NK-92 (cell line): ENCODE measurements around the gene GRK6.

Experiments used
- DNase-seq: peaks from one replicate; lab custom pipeline; 2025; ENCODE audit not compliant: unreplicated experiment; lab: John Stamatoyannopoulos, UW

GRK6 gene

DNA sequence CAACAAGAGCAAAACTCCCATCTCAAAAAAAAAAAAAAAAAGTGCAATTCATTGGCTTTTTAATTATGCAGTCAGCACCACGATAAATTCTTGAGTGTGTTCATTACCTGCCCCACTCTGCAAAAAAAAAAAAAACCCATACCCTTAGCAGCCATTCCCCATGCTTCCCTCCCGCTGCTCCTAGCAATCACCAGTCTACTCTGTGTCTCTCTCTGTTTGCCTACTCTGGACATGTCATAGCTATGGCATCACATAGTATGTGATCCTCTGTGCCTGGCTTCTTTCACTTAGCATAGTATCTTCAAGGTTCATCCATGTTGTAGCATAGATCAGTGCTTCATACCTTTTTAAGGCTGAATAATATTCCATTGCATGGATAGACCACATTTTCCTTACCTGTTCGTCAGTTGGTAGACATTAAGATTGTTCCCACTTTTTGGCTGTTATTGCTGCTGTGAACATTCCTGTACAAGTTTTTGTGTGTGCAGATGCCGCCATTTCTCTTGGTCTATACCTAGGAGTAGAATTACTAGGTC is 13.1 kb downstream of the GRK6 start:
- no peak for DNase-seq

DNA sequence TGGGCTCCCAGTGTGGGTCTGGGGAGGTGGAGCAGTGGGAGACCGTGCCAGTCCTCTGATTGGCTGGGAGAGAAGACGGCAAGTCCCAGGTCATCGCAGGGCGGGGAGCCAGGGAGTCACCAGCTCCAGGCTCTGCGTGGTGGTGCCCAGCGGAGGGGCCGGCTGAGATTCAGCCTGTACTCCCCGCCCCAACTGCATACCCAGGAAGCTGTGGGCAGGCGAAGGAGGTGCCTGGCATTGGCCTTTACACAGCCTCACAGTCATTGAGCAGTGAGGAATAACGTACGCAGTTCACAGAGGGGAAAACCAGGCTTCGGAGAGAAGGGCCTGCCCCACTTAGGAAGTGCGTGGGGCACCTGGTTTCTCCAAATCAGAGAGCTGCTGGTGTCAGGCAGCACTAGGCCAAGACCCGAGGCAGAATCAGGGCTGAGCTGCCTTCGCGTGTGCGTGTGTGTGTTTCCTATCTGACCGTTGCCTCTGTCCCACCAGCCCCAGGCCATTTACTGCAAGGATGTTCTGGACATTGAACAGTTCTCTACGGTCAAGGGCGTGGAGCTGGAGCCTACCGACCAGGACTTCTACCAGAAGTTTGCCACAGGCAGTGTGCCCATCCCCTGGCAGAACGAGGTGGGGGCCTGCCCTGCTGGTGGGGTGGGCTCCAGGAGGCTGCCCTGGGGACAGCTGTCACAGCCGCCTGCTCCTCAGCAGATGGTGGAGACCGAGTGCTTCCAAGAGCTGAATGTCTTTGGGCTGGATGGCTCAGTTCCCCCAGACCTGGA is 13.9 kb downstream of the GRK6 start:
- DNase-seq: no peak

DNA sequence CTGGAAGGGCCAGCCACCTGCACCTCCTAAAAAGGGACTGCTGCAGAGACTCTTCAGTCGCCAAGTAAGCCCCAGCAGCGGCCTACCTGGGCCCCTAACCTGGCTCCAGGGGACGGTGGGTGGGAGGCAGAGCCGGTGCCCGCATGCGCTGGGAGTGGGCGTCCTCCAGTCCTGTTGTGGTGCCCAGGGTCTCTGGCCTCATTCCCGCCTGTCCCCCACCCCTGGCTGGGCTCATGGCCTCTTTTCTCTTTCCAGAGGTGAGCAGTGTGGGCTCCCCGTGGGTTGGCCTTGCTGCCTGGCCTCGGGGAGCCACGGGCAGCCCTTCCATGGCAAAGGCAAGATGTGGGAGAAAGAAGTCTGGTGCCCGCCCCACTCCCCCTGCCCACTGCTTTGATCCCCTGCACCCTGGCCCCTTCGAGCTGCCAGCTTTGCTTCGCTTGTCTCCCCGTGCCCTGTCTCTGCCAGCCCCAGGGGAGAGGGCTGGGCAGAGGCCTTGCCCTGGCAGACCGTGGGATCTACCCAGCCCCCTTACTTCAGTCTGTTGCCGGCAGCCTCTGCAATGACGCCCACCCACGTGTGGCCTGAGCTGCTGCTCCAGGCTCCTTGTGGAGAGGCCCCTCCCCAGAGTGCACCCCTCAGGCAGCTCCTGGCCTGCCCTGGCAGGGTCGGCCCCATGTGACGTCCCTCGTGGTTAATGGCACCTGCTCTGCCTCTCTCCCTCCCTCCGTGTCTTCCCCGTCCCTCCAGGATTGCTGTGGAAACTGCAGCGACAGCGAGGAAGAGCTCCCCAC is 14.7 kb downstream of the GRK6 start:
- DNase-seq: no peak

DNA sequence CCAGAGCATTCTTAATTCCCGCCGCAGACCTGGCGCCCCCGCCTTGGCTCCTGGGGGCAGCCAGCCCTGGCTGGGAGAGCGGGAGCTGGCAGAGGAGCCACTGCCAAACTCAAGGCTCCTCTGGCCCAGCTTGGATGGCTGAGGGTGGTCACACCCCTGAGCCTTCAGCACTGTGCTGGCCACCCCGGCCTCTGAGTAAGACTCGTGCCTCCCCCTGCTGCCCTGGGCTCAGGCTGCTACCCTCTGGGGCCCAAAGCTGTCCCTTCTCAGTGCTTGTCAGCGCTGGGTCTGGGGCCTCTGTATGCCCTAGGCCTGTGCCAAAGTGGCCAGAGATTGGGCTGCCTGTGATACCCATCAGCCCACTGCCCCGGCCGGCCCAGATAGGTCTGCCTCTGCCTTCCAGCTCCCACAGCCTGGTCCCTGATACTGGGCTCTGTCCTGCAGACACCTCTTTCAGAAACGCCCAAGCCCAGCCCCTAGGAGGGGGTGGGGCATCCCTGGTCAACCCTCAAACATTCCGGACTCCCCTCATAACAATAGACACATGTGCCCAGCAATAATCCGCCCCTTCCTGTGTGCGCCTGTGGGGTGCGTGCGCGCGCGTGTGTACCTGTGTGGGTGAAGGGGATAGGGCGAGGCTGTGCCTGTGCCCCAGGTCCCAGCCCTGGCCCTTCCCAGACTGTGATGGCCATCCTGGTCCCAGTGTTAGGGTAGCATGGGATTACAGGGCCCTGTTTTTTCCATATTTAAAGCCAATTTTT is 15.8 kb downstream of the GRK6 start:
- no peak for DNase-seq

DNA sequence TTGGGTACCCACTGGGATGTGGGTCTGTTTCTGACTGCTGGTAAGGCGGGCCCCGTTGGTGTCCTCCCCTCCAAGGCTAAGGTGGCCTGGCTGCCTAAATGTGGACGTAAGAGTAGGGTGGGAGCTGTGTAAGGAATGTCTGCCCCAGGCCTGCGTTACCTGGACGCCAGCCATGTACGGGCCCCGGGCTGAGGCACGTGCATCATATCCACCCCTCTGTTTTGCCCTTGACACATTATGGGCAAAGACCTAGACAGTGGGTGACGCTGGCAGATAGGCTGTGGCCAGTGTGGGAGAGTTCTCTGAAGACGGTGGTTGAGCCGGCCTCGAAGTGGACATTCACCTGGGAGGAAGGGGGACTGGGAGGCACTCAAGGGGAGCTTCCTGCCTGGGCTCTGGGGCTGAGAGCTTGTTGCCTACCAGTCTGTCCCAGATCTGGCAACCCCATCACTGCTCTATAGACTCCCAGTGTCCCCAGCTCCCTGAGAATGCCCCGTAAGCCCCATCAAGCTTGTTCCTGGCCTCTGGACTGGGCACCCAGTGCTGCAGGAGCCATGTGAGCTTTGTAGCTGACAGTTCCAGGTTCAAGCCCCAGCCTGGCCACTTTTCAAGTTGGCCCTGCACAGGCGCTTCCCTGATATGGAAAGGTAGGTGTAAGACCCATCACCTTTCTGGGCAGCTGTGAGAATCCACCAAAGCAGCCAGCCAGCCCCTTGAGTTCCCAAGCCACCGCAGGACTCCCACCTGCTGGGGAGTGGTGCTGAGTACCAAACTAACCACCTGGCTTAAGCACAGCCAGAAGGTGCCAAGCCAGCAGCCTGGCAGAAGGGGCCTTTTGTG is 16.9 kb downstream of the GRK6 start:
- no peak for DNase-seq

DNA sequence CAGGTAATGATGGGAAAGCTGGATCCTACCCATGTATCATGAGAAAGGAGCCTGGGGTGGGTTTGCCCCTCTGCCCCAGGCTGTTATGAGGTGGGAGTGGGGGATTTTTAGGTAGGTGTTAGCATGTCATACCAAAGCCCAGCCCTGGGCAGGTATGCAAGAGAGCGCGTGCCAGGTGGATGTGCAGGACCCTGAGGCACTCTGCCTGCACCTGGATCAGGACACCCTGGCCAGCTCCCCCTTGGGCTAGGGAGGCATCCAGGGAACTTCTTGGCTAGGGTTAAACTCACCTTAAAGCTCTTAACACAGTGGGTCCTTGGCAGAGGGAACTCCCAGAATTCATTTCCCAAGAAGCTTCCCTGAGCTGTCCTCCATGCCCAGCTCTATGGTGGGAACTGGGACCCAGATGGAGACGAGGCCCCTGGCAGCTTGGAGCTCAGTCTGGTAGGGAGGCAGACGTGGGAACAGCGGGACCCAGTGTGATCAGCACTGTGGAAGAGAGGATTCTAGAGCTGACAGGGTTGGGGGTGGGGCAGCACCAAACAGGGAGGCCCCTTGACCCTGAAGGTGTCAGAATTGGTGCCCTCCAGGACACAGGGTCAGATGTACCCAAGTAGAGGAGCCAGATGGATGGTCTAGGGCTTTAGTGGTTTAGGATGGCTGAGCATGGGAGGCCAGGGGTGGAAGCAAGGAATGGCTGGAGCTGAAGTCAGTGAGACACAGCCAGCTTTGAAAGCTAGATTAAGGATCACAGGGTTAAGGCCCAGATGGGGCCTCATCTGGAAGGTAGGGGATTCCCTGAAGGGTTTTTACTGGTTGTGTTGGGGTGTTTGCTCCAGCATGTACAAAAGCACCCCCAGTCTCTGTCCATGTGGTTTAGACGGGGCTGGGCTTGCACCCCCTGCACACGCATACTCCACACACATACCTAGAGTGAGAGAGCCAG is 17.9 kb downstream of the GRK6 start:
- DNase-seq: no peak

DNA sequence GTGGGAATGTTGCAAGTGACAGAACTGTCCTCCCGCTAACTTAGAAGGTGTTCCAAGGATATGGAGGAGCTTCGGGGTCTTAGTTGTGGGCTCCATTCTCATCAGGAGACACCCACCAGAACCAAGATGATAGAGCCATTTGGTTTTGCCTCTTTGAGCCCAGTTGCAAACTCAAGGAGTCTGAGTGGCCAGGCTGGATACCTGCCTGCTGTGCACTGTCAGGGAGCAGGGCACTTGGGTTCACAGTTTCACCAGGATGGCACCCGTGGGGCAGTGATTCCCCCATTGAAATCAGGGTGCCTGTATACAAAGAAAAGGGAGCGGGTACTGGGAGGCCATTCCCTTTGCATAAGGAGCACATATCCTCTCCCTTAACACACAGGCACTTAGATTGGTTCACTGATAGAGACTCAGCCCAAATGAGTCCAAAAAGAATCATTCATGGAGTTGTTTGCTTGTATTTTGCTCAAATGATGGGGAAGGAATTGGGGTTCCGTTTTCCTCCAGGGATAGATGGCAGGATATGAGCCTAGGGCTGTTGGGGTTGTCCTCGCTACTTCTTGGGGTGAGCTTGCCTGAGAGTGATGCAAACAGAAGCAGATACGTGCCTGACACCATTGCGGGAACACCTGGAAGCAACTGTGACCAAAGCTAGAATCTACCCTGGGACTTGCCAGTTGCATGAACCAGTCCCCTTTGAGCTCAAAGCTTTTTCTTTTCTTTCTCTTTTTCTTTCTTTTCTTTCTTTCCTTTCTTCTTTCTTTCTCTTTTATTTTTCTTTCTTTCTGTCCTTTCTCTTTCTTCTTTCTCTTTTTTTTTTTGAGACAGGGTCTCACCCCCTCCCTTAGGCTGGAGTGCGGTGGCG is 18.8 kb downstream of the GRK6 start:
- no peak for DNase-seq

DNA sequence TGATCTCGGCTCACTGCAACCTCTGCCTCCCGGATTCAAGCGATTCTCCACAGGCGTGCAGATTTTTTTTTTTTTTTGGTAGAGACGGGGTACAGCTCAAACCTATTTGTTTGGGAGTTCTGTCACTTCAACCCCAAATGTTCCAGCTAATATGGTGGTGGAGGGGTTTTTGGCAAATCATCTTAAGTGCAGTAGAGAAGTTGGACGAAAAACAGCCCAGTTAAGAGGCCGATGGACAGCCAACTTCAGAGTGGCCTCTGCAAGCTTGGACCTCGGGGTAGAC is 19.4 kb downstream of the GRK6 start:
- no peak for DNase-seq

DNA sequence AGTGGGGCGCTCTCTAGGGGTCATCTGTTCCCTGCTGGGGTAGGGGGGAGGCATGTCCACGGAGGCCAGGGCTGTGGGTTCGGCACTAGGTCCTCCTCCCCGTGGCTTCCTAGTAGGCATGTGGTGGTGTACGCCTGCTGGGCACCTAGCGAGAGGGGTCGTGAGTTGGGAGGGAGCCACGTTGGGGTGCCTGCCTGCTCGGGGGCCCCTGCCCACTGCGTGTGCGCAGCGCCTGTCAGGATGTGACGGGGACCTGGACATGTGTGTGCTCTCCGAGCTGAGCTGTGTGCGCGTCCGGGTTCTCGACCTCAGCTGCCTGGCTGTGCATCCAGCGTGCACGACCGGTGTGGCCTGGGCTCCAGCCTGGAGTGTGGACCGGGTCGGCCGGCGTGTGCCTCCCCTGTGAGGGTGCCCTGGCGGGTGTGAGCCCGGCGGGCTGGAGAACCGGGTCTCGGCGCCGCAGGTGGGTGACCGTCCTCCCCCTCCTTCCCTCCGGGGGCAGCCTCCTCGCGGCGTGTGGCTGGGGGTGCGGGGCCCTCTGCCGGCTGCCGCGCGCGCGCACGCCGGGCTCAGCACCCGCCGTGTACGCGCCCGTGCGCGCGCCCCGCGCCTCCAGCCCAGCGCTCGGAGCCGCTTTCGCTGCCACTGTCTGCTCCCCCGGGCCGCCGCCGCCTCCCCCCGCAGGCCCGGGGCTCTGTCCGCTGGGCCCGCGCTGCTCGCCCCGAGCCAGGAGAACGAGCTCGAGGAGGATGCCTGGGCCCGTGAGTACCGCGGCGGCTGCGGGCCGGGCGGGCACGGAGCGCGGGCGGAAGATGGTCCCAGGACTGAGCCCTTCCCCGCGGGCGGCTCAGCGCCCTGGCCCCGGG is 20.0 kb downstream of the GRK6 start, which contains the start of gene PRR7:
TSS of gene PRR7 (plus strand) at position 615 of the 866 bp plus-strand sequence. CDS start 8,254 bp downstream, outside the sequence.
- no peak for DNase-seq

DNA sequence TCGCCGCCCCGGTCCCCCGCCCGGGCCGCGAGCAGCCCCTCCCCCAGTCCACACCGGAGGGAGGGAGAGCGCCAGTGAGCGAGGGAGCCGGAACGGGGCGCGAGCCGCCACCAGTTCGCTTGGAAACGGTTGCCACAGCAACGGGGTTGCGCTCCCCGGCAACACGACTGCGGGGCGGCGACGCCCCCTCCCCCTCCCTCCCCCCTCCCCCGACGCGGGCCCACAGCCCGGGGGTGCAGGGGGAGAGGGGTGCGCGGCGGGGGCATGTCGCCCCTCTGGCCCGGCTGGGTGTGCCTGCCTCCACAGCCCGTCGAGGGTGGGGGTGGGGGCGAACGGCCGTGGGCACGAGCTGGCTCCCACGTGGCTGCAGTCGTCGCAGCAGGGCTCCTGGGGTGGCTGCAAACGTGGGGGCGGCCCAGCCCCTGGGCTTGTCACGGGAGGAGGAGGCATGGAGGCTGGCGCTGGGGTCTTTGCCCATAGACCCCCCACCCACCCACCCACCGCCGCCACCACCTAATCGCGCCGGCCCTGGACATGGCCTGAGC is 20.7 kb downstream of the GRK6 start:
- DNase-seq: no peak

DNA sequence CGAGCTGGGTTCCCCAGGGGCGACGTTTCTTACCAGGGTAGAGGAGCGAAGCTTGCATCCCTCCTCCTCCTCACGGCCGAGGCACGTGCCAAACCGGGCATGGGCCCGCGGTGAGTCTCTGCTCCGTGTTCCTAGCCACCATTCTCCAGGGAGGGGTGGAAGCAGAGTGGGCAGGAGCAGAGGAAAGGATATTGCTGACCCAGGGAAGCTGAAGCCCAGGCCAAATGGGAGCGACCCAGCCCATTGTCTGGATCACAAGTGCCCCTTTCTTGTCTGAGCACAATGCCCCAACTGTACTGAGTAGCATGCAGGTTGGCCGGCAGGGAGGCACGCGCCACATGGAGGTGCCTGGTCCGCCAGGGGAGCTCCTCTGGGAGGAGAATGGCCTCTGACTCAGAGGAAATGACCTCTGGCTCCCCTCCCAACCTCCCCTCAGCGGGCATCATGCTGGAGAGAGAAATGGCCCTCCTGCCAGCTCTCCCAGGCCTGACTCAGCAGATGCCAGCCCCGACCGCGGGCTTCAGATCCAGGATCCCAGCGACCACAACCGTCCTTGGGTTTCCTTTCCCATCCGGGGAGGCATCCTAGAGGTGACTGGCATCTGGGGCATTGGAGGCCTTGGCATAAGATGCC is 21.3 kb downstream of the GRK6 start:
- DNase-seq: no peak

DNA sequence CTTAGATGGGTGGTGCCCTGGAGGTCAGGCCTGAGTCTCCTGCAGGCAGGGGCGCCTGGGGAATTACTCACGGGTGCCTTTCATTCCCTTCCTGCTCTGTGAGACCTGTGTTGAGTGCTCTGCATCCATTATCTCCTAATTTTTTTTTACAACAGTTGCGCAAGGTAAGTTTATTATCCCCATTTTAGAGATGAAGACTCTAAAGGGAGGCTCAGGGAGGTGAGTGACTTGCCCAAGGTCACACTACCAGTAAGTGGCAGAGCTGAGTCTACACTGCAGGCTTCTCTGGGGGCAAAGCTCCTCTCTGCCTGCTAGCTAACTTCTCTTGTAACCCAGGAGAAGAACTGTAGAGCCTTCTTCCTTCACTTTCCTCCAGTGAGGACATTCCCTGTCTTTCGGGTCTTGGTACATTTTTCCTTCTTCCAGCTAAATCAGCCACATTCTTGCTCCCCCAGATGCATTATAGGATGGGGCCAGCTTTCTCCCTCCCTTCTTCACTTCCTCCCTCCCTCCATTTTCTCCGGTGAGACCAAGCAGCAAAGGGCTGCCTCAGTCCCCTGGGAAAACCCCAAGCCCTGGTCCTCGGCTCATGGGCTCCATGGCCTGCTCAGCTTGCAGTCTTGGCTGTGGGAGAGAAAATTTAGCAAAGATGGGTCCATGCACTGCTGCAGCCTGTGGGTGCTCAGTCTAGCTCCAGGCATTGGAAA is 21.9 kb downstream of the GRK6 start:
- DNase-seq: no peak

DNA sequence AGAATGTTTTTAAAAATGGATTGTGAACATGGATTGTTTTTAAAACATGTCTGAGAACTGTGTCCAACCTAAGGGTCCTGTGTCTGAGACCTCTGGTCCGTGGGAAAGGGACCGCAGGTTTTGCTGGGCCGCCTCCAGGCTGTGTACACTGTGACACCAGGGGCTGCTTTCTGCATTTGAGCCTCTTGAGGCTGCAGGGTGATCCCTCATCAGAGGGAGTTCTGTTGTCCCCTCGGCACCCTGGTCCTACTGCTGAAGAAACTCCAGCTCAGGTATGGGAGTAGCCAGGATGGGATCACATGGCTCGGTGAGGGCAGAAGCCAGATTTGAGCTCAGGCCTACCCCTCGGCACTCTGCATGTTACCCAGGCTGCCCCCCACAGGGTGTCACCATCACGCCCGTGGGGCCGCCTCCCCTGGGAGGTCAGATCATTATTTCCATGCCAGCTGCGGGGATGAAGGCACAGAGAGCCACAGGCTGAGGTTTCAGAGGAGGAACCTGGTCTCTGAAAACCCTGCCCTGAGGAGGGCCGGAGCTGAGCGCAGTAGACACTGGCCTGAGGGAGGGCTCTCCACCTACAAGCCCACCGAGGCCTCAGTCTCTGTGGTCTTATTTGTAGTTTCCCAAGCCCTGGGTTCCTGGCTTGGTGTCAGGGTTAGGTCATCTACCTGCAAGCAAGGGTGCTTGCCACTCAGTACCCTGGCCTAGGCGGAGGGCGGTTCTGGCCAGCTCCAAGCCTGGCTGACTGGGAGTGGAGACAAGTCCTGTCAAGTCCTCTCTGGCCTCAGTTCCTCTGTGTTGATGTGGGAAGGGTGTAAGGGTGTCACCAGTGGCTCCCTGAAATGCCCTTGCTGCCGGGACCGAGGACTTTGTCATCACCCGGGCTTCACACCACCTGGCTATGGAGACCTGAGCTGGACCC is 22.9 kb downstream of the GRK6 start:
- no peak for DNase-seq

DNA sequence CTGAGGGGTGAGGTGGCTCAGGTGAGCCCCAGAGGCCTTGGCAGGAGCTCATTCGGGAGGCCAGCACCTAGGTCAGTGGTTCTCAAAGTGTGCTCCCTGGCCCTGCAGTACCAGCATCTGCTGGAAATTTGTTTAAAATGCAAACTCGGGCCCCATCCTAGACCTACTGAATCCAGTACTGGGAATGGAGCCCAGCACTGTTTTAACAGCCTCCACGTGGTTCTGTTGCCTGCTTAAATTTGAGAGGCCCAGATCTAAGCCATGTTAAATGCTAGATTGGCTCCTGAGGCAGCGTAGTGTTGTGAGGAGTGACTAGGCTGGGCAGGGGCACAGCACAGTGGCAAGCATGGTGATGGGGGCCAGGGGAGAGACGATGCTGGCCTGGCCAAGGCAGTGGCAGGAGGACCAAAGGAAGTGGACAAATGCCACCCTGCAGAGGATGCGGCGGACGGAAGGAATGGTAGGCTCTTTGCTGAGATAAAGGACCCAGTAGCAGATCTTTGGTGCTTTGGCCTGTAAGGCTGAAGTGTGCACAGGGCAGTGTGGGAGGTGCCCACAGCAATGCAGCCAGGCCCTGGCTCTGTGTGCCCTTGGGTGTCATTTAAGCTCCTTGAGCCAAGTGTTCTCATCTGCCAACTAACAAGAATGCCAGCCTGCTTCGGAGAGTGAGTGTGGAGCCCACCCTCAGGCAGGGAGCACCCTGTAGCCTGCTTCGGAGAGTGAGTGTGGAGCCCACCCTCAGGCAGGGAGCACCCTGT is 24.4 kb downstream of the GRK6 start:
- DNase-seq: no peak
